Progenitor cell of endocrine pancreas (in vitro differentiated cells): Measurements from ENCODE around the gene MVB12B. TPM values are rescaled to one million over a fixed set of nuclear protein-coding genes. Genes with fewer than 3 reads are reported as not detected.

Experiments used
- DNase-seq: peaks from one replicate; pipeline ENCODE4 v3.0.0; 2021; ENCODE audit warnings: low spot score; ENCODE audit not compliant: unreplicated experiment
- H3K27ac Mint-ChIP-seq: 2 replicates; pipeline ENCODE4 v1.8.0; 2021; ENCODE audit warnings: mild to moderate bottlenecking, moderate library complexity, mixed read lengths
- H3K27me3 Mint-ChIP-seq: 2 replicates; pipeline ENCODE4 v1.8.0; 2021; ENCODE audit warnings: mixed read lengths
- H3K36me3 Mint-ChIP-seq: 2 replicates; pipeline ENCODE4 v1.8.0; 2022; ENCODE audit warnings: mixed read lengths; ENCODE audit not compliant: insufficient read depth
- H3K4me1 Mint-ChIP-seq: 2 replicates; pipeline ENCODE4 v1.8.0; 2021; ENCODE audit warnings: low read depth, mixed read lengths
- H3K4me3 Mint-ChIP-seq: 2 replicates; pipeline ENCODE4 v1.8.0; 2021; ENCODE audit warnings: low read depth, mild to moderate bottlenecking, moderate library complexity, mixed read lengths
- H3K9me3 Mint-ChIP-seq: 2 replicates; pipeline ENCODE4 v1.8.0; 2021; ENCODE audit warnings: low read depth, mixed read lengths
- CTCF ChIP-seq: fragments of 200-600 bp; sonication (generic); IDR thresholded peaks from one replicate; pipeline ENCODE4 v1.5.0; 2021; ENCODE audit warnings: antibody characterized with exemption, mild to moderate bottlenecking; ENCODE audit not compliant: unreplicated experiment
- total RNA-seq: library from RNA; stranded (reverse); gene quantifications from 2 replicates; pipeline ENCODE4 v1.2.1, GENCODE V29; 2021

Gene MVB12B
- total RNA-seq, 1 donor from 2014 or later = 34.6 TPM

GRCh38 chr9:126499911-126500599, 173.4 kb downstream of the MVB12B start:
- no peak for DNase-seq

DNA sequence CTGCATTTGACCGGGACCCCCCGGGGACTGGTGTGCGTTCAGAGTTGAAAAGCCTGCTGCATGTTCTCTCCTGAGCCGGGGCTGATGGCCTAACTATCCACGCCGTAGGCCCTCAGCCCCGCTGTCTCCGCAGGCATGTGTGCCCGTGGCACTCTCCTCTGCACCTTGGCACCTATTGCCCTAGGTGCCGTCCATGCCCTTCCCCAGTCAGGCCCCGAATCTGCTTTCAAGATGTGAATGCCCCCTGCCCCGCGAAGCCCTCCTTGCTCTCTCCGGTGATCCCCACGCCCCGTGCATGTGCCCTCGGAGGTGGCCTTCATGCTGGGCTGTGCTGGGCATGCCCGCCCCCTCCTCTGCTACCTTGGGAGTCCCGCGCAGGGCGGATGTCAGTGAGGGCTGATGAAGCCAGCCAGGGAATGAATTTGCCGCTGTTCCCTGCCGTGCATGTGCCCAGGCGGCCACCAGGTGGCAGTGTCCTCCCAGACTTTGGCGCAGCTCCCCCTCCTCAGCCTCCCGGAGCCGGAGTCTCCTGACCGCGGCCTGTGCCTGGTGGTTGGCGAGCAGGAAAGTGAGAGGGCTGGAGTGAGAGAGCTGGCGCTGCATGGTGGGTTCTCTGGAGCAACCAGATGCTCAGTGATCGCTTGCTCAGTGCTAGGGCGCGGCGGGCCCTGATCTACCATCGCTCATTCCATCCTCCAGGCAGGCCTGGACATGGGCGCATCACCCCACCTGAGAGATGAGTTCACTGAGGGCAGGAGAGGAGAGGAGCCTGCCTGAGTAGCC, 174.2 kb downstream of the MVB12B start:
- Mint-ChIP-seq H3K27ac (no peak overlapping the region), H3K4me1 (peaks cover 4% of the 10 kb centered on the region), H3K4me3 (peak overlapping the region; percentile 21), H3K36me3 (no peaks in the 10 kb centered on the region), H3K27me3 (peaks cover 21% of the 10 kb centered on the region), H3K9me3 (no peaks in the 10 kb centered on the region)
- DNase-seq = peak; percentile 78
- peak; percentile 99 for TF ChIP-seq CTCF

More at GRCh38 chr9:126499911-126500599, 173.4 kb downstream of the MVB12B start:
- H3K27me3 Mint-ChIP-seq = peaks cover 21% of the 10 kb centered on the region
- no peak overlapping the region for H3K27ac Mint-ChIP-seq
- H3K4me3 Mint-ChIP-seq = no peak overlapping the region
- H3K4me1 Mint-ChIP-seq = peaks cover 4% of the 10 kb centered on the region
- H3K36me3 Mint-ChIP-seq = no peaks in the 10 kb centered on the region
- H3K9me3 Mint-ChIP-seq = no peaks in the 10 kb centered on the region
- no peak for TF ChIP-seq CTCF

GRCh38 chr9:126501383-126502331, 175.0 kb downstream of the MVB12B start:
- DNase-seq = no peak
- H3K4me1 Mint-ChIP-seq = peaks cover 4% of the 10 kb centered on the region
- TF ChIP-seq CTCF = no peak
- peaks cover 21% of the 10 kb centered on the region for H3K27me3 Mint-ChIP-seq
- no peaks in the 10 kb centered on the region for H3K36me3 Mint-ChIP-seq
- H3K9me3 Mint-ChIP-seq = no peaks in the 10 kb centered on the region
- no peak overlapping the region for H3K27ac Mint-ChIP-seq
- no peak overlapping the region for H3K4me3 Mint-ChIP-seq

DNA sequence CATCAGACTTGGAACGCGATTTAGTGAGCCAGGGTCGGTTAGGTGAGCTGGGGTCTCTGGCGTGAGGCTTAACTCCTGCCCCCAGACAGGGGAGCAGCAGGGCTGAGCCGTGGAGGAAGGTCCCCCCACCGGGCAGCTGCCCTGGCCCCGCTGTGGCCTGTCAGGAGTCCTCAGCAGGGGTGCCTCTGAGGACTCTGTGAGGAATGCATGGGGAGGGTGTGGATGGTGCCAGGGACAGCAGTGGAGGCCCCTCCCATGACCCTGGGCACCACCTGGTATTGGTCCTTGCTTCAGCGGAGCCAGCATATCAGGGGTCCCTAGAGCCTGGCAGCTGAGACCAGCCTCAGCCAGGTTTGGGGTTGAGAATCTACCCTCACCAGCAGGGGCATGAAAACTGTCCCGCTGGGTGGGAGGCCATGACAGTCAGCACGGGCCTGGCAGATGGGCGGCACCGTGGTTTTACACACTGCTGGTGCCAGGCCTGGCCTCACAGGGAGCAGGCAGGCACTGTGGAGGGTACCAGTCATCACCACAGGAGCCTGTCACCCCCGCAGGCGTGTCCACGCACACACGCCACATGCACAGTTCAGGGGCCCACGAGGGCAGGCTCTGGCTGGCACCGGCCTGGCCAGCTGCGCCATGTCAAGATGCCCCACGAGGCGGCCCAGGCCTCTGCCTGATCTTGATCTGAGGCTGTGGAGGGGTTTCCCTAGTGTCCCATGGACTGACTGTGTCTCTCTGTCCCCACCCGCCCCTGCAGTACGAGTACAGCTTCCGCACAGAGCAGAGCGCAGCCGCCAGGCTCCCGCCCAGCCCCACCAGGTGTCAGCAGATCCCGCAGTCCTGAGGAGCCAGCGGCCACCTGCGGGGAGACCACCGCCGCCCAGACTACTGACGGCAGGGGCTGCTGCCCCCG, 176.0 kb downstream of the MVB12B start:
- H3K27ac Mint-ChIP-seq = no peak overlapping the region

More for the DNA sequence above, 176.0 kb downstream of the MVB12B start:
- no peak for TF ChIP-seq CTCF
- no peak for DNase-seq
- Mint-ChIP-seq H3K36me3 (no peaks in the 10 kb centered on the region), H3K27me3 (peaks cover 21% of the 10 kb centered on the region), H3K4me1 (peaks cover 4% of the 10 kb centered on the region), H3K9me3 (no peaks in the 10 kb centered on the region), H3K4me3 (no peak overlapping the region)
